Dermis blood vessel endothelial cell (primary cell): Measurements from ENCODE around the gene SLC25A13. TPM values are rescaled to one million over a fixed set of nuclear protein-coding genes. Genes with fewer than 3 reads are reported as not detected.

Experiments used
- DNase-seq: peaks from one replicate; pipeline ENCODE4 v3.0.0; 2010
- total RNA-seq: library from RNA; depleted of rRNA; stranded (reverse); fragments of >200 nt; gene quantifications from 2 replicates; pipeline ENCODE4 v1.2.3, GENCODE V29; 2014

SLC25A13 gene
- total RNA-seq, 1 donor from 2014 or later: 36.9 TPM

DNA sequence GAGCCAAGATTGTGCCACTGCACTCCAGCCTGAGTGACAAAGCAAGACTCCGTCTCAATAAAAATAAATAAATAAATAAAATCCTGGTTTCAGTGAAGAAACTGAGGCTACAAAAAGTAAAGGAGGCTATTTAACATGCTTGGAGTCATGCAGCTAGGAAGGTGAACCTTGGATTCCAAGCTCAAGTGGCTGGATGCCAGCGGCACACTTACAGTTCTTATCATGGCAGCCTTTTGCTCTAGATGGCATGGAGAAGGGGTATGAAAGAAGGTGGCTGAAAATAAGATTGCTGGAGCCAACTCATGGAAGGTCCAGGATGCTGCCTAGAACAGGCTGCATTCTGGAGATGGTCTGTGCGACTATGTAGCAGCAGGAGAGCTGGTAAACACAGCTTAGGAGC is 170.0 kb downstream of the SLC25A13 start:
- no peak for DNase-seq

DNA sequence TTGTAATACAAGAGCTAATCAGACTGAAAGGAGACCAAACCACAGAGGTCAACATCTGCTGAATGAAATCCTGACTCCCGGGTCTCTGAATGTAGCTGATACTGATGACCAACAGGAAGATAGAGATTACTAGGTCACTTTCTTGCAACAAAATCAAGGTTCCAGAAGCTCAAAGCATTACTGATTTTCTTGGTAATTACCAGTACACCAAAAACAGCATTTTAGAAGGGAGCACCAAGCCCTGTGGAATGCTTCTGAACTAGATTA is 177.7 kb downstream of the SLC25A13 start:
- no peak for DNase-seq

DNA sequence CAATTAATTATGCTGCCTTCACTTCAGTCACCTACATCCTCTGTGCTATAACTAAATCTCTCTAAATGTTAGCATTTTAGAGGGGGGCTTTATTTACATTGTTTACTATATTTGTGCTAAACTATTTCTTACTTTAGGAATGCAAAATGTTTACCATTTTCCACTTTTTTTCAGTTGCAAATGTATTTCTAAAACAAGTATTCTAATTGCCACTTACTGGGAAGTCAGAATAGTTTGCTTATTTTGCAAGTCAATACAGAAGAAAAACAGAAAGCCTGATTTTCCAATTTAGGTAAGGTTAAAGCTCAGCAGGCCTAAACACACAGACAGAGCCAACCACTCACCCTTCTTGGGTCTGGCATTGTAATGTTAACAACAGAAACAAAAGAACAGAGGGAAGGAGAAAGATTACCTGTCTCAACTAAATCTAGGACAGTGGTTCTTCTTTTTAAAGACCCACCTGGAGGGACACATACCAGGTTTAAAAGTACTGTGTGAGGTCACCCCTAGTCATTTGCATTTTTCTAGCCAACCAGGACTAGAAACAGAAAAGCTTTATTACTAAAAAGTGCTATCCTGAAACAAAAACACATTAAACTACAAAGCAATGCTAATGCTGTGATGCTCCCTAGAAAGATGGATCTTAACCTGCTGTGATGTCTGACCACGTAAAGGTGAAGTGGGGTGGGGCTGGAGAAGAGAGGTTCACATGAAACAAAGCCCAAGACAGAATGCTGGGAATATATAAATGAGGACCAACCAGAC is 178.2 kb downstream of the SLC25A13 start:
- DNase-seq: no peak

DNA sequence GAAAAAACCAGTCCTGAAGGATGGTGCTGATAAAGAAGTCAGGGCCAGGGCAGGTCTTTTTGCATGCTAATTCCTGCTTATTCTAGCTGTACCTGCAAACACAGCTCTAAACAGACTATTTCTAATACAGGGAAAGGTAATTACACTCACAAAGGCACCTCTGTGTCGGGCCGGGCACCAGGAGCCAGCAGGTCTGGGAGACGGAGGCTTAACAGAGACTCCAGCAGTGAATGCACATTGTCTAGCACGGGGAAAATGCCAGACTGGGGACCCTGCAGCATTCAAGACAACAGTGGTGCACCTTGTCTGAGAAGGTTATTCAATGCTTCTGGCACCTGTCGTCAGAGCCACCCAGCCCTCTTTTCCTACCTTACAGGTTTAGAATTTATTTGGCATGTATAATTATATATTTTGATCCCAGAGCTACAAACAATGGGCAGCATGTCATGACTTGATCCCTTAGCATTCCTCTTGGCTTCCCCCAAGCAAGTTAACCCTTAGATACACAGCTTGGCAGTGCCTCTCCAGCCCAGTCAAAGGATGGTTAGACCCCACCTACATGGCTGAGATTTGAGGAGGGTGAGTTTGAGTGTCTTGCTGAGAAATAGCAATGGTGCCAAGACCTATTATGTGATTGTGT is 185.2 kb downstream of the SLC25A13 start:
- DNase-seq: no peak

DNA sequence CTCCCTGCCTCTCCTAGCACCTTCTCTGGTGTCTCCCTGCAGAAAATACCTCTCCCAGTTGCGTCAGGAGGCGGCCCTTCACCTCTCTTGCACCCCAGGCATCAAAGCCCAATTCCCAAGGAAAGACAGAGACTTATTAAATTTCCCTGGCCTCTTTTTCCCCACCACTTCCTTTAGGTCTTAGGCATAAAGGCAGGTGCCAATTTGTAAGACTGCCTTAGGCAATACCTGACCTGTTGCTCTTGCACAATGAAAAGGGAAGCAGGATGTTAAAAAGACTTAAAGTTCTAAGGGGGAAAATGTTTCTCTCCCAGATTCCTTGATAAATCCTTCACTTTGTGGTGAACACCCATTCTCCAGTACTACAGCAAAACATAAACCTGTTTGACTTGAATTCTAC is 186.7 kb downstream of the SLC25A13 start:
- no peak for DNase-seq

DNA sequence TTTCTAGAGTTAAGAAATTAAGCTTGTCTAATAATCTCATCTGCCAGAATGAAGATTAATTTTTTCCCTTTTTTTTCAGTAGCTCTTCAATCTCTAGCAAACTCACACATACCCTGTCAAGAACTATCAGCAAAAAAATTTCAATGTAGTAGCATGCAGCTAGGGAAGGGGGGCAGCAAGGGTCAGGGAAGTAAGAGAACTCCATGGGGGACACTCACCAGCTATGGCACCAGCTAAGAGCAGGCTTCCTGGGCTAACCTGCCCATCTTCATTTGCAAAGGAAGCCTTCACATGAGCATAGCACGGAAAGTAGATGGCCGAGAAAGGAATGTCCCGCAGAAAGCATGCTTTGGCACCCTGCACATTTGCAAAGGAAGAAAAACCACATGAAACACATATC is 190.4 kb downstream of the SLC25A13 start:
- DNase-seq: no peak

DNA sequence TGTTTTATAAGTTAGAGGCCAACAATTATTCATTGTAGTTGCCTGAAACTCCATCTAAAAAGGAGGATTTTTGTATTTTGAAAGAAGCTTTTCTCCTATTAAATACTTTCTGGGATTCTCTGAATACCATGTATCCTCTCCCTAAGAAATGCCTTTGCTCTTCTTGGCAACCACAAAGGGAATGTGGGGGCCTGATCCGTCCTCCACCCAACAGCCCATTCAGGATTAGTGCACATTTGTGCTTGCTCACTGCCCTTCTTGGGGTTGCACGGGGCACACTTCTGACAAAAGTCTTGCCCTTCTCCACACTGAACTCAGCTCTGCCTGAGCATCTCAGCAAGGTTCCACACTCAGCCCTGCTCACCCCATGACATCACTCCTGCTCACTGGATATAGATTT is 194.2 kb downstream of the SLC25A13 start:
- no peak for DNase-seq

DNA sequence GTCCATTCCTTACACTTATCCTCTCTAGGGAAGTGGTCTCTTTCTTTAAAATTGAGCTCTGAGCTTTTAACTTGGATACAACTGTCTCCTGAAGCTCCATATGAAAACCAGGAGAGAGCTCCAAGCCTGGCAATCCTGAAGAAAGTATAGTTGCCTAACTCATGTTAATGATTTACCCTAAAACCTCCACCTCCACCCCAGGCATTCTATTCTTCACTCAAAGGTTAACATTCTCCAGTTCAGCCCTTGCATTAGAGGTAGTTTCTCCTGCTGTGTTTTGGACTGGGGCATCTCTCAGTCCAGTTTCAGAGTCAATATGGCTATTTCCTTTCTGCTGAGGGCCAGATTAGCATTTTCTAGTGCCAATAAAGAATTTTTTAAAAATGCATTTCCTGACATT is 195.5 kb downstream of the SLC25A13 start:
- DNase-seq: no peak

DNA sequence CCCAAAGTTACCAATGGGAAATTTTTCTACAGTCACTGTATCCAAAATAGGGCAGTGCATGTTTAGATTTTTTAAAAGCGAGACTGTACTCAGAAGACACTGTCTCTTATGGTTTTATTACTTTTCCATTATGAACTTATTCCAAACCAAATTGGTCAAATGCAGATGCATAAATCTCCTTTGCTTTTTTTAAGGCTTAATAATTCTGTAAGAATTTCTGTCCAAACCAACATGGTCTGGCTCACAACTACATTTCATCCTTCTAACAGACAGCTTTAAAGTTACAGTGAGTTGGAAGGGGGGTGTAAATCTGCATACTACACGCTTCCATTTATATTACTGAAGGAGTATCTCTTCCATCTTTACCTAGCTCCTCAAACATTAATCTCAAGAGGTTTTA is 199.2 kb downstream of the SLC25A13 start:
- DNase-seq: no peak

DNA sequence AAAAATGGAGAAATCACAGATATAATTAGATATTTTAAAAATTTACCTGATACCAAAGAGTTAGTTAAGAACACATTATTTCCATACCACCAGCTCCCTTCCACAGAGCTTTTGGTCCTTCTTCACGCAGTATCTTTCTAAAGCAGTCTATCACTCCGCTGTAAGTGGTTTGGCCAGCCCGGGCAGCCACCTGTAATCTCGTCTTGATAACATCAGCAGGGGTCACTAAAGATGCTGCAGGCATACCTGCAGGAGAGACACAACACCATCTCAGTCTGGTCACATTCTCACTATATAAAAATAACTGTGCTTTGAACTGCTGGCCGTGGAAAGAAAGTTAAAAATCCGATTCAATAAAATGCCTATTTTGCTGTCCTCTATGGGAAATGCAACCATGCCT is 200.1 kb downstream of the SLC25A13 start:
- no peak for DNase-seq

DNA sequence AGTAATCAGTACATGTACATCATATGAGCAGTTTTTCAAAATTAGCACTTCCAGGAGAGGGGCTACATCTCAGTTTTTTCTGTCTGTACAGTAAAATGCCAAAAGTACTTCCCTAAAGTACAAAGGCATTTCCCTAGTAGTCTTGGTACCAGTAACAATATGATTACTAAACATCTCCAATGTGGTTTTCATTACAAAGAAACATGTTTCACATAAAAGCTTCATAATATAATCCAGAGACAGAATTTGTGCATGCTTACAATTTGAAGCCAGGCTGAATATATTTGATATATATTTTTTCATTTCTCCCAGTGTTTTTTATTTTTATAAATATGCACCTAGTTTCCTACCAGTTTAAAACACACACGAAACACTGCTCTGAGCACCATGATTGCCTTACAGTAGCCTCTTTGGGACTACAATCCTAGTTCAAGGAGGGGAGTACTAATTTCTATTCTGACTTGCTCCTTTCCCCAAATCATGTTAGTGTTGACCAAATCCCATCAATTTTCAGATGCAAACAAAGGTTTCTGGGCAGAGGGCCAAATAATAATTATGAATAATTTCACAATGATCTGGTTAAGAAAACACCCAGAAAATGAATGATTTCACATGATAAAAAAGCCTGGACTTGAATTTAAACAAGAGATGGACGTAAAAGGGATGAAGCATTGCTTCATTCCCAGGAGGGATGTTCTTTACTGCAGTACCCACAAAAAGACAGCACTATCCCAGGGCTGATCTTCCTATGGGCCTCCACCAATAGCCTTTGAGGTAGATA is 201.3 kb downstream of the SLC25A13 start:
- peak; percentile 39 for DNase-seq

DNA sequence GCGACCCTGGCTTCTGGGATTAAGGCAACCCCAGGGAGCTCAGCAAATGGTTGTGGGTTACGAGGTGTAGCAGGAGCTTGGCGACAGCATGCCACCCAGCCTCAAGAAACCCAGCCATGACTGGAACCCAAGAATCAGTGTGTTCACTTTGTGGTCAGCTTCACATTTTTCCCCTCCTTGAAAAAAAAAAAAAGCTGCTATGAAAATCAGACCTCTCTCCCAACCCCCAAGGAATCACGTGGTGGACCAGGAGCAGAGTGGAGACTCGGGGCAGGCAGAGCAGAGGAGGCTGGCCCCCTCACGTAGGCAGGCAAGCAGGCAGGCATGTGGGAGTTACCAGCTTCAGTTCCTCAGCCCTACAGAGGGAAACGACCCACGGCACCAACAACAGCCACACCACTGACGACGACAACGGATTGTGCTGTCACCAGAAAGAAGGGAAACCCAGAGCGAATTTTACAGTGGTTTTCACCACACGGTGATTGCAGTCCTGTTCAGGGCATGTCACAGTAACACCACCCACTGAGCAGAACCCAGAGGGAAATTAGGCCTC is 203.4 kb downstream of the SLC25A13 start:
- no peak for DNase-seq

DNA sequence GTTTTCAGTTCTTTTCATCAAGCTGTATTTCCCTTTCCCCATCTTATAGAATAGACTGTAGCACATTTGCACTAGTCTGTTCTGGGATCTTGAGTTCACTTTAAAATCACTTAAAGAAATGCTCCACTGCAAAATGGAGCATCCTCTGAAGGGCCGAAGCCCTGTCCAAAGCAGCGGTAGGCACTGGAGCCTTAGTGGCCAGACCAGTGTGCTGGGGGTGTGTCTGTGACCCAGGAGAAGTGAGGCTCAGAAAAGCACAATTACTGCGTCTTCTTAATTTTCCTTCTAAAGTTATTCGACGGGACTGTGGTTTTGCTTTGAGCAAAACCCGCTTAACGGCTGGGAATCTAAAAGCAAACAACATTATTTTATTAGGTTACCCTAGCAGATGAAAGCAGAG is 205.7 kb downstream of the SLC25A13 start:
- DNase-seq: no peak

DNA sequence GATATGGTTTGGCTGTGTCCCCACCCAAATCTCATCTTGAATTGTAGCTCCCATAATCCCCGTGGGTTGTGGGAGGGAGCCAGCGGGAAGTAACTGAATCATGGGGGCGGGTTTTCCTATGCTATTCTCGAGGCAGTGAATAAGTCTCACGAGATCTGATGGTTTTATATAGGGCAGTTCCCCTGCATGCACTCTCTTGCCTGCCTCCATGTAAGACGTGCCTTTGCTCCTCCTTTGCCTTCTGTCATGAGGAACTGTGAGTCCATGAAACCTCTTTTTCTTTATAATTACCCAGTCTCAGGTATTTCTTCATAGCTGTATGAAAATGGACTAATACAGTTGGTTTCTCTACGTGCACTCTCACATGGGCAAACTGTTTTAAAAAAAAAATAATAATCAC is 207.7 kb downstream of the SLC25A13 start:
- no peak for DNase-seq

DNA sequence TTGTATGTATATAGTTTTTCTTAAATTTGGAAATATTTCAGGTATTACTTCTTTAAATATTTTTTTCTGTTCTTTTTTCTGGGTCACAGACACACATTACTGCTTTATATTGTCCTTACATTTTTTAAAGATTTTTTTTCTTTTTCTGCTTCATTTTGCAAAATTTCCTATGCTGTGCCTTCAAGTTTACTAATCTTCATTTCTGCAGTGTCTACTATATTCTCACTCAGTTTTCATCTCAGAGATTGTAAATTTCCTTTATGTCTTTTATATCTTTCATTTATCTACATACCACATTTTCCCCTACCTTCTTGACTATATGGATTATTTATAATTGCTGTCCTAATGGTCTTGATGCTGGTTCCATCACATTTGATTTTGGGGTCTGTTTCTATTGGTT is 210.5 kb downstream of the SLC25A13 start:
- DNase-seq: no peak

DNA sequence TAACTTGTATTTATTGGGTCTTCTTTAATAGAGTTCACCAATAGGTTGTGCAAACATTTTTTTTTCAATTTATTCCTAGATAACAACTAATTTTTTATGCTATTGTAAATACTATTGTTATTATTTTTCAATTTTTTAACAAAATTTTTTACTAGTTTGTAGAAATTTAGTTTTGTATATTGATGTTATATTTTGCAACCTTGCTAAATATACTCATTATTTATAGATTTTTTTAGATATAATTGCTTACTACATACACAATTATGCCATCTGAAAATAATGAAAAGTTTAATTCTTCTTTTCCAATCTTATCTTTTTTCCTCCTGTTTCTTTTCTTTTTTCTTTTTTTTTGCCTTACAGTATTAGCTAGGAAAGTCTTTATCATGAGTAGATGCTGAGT is 216.9 kb downstream of the SLC25A13 start:
- DNase-seq: no peak

DNA sequence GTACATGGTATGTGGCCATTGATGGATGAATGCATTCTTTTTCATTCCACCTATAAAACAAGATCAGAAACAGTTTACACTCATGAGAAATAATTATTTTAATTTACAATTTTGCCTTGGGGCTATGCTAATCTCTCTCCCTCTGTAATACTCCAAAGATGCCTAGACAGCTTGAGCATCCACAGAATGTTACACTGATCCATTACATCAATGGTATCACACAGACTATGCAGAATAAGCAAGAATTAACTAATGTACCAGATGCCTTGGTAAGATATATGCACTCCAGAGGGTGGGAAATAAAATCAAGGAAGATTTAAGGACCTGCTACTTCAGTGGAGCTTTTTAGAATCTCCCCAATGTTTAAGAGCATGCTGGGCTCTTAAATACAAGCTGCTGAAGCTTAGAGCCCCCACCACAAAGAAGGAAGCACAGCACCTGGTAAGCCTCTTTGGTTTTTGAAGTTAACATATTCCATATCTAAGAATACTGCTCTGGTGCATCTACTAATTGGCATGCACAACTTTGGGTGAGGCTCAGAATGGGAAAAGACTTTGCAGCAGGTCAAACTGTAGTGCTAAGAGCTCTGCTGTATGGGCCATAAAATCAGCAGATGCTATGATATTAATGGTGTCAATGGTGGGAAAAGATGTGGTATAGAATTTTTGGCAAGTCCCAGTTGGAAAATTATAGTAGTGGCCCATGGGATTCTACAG is 219.6 kb downstream of the SLC25A13 start:
- DNase-seq: no peak

DNA sequence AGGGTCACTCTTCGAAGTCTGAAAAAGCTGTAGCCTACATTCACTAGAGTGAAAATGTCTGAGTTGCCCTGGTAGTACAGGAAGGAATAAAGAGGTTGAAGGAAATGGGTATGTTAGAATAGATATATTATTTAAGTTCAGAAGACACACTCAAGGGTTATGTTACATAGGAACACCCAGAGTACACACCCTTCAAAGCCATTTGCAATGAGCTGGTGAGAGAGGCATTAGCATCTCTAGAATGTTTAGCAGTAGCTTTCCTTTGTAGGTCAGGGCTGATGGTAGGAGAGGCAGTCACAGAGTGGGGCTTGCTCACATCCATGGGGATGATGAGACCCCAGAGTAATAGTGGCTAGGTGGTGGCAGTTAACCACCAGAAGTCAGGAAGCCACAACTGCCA is 221.2 kb downstream of the SLC25A13 start:
- no peak for DNase-seq

DNA sequence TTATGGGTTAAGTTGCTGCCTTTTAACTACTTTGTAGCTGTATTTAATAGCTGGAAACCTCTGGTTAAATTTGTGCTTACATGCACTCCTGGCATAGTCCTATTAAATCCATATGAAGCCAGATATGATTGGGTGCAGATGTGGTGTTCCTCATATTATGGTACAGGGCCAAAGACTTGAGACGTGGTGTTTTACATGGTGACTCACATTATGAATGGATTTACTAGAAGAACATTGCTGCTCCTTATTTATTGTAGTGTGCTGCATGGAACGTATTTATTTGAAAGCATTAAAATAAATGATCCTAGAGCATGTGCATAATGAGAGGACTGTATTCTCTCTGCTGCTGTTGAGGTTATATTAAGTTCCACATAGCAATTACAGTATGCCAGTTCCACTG is 224.1 kb downstream of the SLC25A13 start:
- DNase-seq: no peak

DNA sequence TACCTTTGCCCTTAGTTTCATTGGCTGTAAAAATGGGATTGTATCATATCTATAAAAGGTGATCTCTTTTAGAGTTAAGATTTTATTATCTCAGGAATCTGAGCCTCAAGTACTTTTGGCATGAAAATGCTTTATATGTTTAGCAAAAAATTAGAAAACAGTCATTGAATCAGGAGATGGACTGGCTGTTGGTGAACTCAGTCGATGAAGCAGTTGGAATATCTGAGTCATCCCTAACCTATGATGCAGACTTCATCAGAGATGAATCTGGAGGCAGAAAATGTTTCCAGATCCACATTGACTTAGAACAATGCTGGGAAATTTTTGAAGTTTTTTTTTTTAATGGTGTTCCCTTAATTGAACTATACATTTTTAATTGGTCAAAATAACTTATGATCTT is 228.5 kb downstream of the SLC25A13 start:
- DNase-seq: peak; percentile 86

DNA sequence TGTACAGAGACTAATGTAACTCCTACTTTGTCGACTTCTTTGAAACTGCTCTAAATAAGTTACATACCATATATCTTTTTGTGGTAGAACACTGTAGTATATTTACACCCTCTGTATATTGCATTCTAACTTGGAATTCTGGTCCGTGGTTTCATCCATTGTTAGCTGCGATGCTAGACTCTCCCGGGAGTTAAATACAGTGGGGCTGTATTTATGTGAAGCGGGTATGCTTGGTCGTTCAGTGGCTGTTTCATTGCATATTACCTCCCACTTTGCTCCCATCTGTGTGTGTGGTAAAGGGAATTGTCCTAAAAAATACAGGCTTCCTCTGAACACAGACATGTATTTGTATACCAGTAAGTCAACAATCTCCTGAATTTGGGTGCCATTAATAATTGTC is 231.1 kb downstream of the SLC25A13 start:
- DNase-seq: no peak

DNA sequence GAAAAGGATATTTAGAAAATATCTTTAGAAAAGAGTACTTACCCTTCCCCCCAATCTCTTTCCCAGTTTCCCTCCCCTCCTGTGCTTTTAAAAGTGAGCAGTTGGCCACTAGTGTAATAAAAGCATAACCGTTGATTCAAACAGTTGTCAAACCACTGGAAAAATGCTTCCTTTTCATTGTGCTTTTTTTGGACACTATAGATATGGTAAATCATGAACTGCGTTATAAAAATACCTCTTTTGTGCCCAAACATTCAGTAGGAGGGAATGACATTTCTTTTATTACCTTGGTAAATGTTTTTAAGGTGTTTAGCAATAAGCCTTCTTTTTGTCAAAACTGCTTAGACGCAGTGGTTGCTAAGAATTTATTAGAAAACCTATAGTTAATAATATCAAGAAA is 232.4 kb downstream of the SLC25A13 start:
- DNase-seq: no peak

DNA sequence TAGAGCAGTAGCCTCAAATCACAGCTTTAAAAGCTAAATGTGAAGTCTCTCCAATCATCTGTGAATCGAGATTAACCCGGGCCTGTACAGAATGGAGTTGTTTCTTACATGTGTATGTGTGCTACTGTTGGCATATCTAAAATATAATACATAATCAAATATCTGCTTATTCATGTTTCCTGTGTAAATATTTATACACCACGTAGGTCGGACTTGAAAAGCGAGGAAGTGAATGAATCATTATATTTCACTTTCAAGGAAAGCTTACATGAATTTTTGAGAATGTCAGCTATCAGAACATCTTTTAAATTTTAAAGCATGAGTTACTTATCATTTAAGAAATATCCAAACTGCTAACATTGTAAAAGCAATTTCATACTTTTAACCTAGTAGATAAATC is 233.3 kb downstream of the SLC25A13 start:
- DNase-seq: peak; percentile 64
